SJSA1 (cell line): ENCODE measurements around the gene CSN2. TPM values are rescaled to one million over a fixed set of nuclear protein-coding genes. Genes with fewer than 3 reads are reported as not detected.
"Not testable (repeated sequence)": the region's sequence is repeated elsewhere in the genome, so short reads cannot be mapped to it uniquely, and the experiment has no call there.

Experiments
- DNase-seq, 2 experiments: peaks; one replicate each; pipeline ENCODE4 v3.0.0-alpha.2; 2015 to 2020; ENCODE audit warnings: low spot score in 2 of 2, low read depth in 1 of 2
- H3K27ac ChIP-seq: fragments of 250-450 bp; sonication (Bioruptor Pico); 2 replicates; pipeline ENCODE4 v1.5.1; 2020; ENCODE audit warnings: mild to moderate bottlenecking, moderate library complexity
- H3K27me3 ChIP-seq: fragments of 250-450 bp; sonication (Bioruptor Pico); replicated peaks from 2 replicates; pipeline ENCODE4 v1.5.1; 2020; ENCODE audit warnings: mild to moderate bottlenecking, moderate library complexity
- H3K36me3 ChIP-seq: fragments of 250-450 bp; sonication (Bioruptor Pico); 2 replicates; pipeline ENCODE4 v1.5.1; 2020; ENCODE audit warnings: mild to moderate bottlenecking
- H3K4me1 ChIP-seq: fragments of 250-450 bp; sonication (Bioruptor Pico); replicated peaks from 2 replicates; pipeline ENCODE4 v1.6.1; 2021; ENCODE audit warnings: mild to moderate bottlenecking
- H3K4me3 ChIP-seq: fragments of 250-450 bp; sonication (Bioruptor Pico); 2 replicates; pipeline ENCODE4 v1.5.1; 2020; ENCODE audit warnings: mild to moderate bottlenecking
- H3K9me3 ChIP-seq: fragments of 250-450 bp; sonication (Bioruptor Pico); replicated peaks from 2 replicates; pipeline ENCODE4 v1.5.1; 2020; ENCODE audit warnings: mild to moderate bottlenecking
- total RNA-seq: library from RNA; depleted of rRNA; stranded (reverse); fragments of >200 nt; shearing (Covaris generic); gene quantifications from 2 replicates; pipeline ENCODE4 v1.2.3, GENCODE V29; 2014; rRNA removed

CSN2 gene
- total RNA-seq, 1 experiment from 2014 or later, result not detected

DNA sequence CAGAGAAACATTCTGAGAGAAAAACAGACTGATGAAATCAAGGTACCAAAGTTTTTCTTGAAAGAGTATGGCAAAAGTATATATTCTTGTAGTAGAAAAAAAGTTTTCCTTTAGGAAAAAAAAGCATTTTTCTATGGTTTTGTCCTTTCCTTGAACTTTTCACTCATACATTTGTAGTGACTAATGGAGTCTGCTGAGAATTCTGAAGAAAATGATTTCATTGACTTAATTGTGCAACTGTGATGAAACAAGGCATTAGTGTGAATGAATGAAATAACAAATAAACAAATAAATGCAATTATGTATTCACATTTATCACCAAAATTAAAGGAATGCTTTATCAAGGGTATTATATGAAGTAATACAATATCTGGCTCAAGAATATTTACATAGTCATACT is 29.0 kb downstream of the CSN2 start:
- Histone ChIP-seq H3K9me3 (no peaks in the 10 kb centered on the region), H3K4me3 (no peak overlapping the region), H3K4me1 (no peaks in the 10 kb centered on the region), H3K27ac (no peak overlapping the region), H3K36me3 (no peaks in the 10 kb centered on the region), H3K27me3 (no peaks in the 10 kb centered on the region)
- no peak for DNase-seq

DNA sequence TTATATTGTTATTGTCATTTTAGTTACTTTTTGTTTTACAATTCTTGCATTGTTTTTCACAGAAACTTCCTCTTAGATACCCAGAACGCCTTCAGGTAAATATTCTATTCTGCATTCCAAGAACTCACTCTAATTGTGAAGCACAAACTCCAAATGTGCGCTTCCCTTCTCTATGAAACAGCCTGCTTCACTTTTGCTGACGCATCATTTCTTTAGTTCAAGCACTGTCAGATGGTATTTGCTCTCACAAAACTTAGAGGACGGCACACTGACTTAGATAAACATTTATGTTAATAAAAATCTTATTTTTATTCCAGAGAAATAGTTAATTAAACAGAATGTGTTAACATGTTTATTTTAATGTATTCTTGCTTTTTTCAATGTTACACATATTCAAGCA is 31.4 kb downstream of the CSN2 start:
- Histone ChIP-seq H3K4me1 (no peaks in the 10 kb centered on the region), H3K36me3 (no peaks in the 10 kb centered on the region), H3K27ac (no peak overlapping the region), H3K9me3 (no peaks in the 10 kb centered on the region), H3K4me3 (no peak overlapping the region), H3K27me3 (no peaks in the 10 kb centered on the region)
- DNase-seq, result no peak

DNA sequence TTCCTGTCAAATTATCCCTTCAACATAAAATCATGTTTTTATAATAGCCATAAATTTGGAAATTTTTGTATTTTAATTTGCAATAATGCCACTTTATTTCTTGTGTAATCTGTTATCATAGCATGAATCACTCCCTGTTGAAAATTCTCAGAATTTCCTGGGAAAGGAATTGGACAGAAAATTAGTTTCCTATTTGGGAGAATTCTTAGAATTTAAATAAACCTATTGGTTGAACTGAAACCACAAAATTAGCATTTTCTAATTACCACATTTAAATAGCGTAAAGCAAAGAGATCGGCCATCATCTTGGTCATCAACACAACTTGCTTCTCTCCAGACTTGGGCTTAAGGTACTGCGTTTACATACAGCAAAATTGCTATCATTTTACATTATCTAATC is 34.8 kb downstream of the CSN2 start, which contains the start of gene CSN1S1:
Gene CSN1S1 (plus strand): TSS at position 301 of the 400 bp plus-strand sequence. CDS start 1,488 bp downstream, outside the sequence.
- Histone ChIP-seq H3K36me3 (no peaks in the 10 kb centered on the region), H3K9me3 (no peaks in the 10 kb centered on the region), H3K27ac (no peak within 1 kb of the TSS), H3K4me1 (no peaks in the 10 kb centered on the region), H3K27me3 (no peaks in the 10 kb centered on the region), H3K4me3 (no peak within 1 kb of the TSS)
- no peak for DNase-seq

DNA sequence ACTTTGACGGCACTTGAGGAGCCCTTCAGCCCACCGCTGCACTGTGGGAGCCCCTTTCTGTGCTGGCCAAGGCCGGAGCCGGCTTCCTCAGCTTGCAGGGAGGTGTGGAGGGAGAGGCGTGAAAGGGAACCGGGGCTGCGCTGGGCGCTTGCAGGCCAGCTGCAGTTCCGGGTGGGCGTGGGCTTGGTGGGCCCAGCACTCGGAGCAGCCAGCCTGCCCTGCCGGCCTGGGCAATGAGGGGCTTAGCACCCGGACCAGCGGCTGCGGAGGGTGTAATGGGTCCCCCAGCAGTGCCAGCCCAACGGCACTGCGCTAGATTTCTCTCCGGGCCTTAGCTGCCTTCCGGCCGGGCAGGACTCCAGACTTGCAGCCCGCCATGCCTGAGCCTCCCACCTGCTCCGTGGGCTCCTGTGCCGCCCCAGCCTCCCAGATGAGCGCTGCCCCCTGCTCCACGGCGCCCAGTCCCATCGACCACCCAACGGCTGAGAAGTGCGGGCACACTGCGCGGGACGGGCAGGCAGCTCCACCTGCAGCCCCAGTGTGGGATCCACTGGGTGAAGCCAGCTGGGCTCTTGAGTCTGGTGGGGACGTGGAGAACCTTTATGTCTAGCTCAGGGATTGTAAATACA is 41.6 kb downstream of the CSN2 start:
- not testable (repeated sequence) for H3K27ac ChIP-seq, H3K9me3 ChIP-seq, H3K4me3 ChIP-seq, H3K36me3 ChIP-seq, H3K27me3 ChIP-seq, DNase-seq, H3K4me1 ChIP-seq

DNA sequence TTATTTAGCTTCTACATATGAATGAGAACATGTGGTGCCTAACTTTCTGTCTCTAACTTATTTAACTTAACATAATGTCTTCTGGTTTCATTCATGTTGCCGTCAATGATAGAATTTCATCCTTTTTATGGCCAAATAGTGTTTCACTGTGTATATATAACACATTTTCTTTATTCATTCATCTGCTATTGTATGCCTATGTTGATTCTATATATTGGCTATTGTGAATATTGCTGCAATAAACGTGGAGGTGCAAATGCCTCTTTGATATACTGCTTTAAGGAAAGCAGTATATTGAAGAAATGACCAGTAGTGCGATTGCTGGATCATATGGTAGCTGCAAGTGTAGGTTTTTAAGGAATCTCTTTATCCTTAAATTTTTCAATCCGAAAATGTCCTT is 44.7 kb downstream of the CSN2 start:
- no peaks in the 10 kb centered on the region for H3K27me3 ChIP-seq
- no peak for DNase-seq

DNA sequence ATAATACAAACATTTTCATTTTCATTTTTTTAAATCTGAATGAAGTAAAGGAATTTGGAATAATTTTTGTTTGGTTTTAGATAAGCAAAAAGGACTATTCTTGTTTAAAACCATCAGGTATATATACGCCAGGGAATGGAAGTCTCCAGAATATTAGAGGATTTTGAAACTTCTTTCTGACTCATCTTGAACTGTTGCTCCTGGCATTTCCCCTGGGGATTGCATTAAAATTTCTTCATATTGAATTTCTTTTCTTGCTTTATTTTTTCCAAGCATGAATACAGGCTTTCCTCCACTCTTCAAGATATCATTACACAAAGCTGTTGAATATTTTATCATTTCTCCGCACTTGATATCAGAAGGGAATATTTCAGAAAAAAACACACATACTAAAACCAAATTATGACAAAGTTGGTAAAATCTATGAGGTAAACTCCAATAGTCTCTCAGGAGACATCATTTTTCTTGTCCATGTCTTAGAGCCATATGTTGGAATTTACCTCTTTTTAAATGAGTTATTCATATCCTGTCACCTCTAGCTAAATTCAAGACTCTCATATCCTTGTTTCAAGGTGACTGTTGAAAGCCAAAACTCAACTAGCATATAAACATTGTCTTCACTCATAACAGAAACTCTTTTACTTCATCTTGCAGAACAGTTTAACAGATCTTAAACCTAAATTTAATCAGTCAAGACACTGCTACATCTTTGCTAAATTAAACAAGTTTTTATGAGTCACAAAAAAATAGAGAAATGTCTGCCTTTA is 55.3 kb downstream of the CSN2 start:
- no peaks in the 10 kb centered on the region for H3K27me3 ChIP-seq
- no peak overlapping the region for H3K27ac ChIP-seq
- no peak for DNase-seq
- H3K9me3 ChIP-seq, result no peaks in the 10 kb centered on the region
- H3K4me3 ChIP-seq, result no peak overlapping the region
- H3K4me1 ChIP-seq, result no peaks in the 10 kb centered on the region
- no peaks in the 10 kb centered on the region for H3K36me3 ChIP-seq

More for the DNA sequence above, 44.7 kb downstream of the CSN2 start:
- H3K27ac ChIP-seq, result no peak overlapping the region
- H3K4me1 ChIP-seq, result no peaks in the 10 kb centered on the region
- H3K36me3 ChIP-seq, result no peaks in the 10 kb centered on the region
- no peaks in the 10 kb centered on the region for H3K9me3 ChIP-seq
- no peak overlapping the region for H3K4me3 ChIP-seq

DNA sequence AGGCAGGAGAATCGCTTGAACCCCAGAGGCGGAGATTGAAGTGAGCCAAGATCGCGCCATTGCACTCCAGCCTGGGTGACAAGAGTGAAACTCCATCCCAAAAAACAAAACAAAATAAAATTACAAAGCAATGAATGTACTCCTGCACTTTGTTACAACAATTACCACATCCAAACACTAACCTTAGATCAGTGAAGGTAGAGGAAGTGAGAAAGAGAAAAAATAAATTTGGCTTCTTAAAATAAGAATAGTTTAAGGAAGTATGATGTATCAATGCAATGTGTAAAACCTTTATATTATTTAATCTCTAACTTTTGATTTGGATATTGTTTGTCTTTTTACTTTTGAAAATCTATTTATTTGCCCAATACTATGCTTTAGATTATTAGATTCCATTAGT is 56.3 kb downstream of the CSN2 start:
- H3K9me3 ChIP-seq, result no peaks in the 10 kb centered on the region
- no peaks in the 10 kb centered on the region for H3K36me3 ChIP-seq
- H3K27ac ChIP-seq, result no peak overlapping the region
- H3K4me3 ChIP-seq, result no peak overlapping the region
- no peak for DNase-seq
- H3K27me3 ChIP-seq, result no peaks in the 10 kb centered on the region
- H3K4me1 ChIP-seq, result no peaks in the 10 kb centered on the region

DNA sequence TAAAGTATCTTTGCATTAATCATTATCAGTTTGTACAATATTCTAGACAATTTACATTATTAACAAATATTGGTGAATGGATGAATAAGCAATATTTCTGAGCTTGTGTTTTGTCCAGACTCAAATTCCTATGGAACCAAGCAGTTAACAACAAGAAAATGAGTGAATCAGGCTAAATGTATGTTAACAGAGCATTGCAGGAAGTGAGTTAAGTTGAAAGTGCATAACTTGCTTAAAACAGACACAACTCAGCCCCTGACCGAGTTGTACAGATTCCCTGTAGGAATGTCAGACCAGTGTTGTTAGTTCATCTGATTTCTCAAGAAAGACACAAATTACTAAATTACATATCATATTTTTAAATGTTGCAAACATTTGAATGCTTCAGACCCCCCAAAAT is 58.4 kb downstream of the CSN2 start:
- H3K4me1 ChIP-seq, result no peaks in the 10 kb centered on the region
- H3K4me3 ChIP-seq, result no peak overlapping the region
- H3K27ac ChIP-seq, result no peak overlapping the region
- no peaks in the 10 kb centered on the region for H3K9me3 ChIP-seq
- no peaks in the 10 kb centered on the region for H3K27me3 ChIP-seq
- H3K36me3 ChIP-seq, result no peaks in the 10 kb centered on the region
- DNase-seq, result no peak

Other genes with a start within 250 kb of the CSN2 start
- not detected in 2 replicates for gene SULT1B1, start 205.1 kb downstream of the CSN2 start, total RNA-seq
- gene SULT1E1, start 105.6 kb downstream of the CSN2 start, total RNA-seq, result not detected in 2 replicates
- gene CSN1S1, start 34.7 kb downstream of the CSN2 start, total RNA-seq, result not detected in 2 replicates
- not detected in 2 replicates for gene STATH, start 30.2 kb upstream of the CSN2 start, total RNA-seq
- gene HTN3, start 62.7 kb upstream of the CSN2 start, total RNA-seq, result not detected in 2 replicates
- not detected in 2 replicates for gene HTN1, start 84.7 kb upstream of the CSN2 start, total RNA-seq
- not detected in 2 replicates for gene PRR27, start 188.5 kb upstream of the CSN2 start, total RNA-seq
- gene ODAM, start 230.0 kb upstream of the CSN2 start, total RNA-seq, result not detected in 2 replicates